HG03045 (cell line): ENCODE results near the gene COA3.

ENCODE experiments used
- ATAC-seq: cut with Tn5 transposase; IDR thresholded peaks from one replicate; pipeline ENCODE4 v1.9.1; 2021; ENCODE audit warnings: mild to moderate bottlenecking, moderate library complexity; ENCODE audit not compliant: unreplicated experiment

The COA3 gene

DNA sequence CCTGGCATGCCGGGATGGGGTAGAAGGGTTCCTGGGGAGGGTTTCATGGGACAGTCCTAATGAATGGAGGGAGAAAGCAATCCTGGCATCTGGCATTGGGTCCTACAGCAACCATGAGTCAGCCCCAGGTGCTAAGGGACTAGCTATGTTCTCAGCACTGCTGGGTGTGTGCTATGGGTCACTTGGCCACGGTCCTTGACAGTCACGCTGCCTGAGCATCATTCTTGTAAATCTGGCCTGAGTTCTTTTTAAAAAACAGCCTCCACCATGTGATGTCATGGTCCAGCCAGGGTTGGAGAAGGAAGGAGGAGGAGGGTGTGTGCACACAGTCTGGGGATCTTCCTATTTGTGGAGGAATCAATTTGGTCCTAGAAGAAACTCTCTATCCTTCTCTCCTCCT lies 43.7 kb downstream of the COA3 start:
- ATAC-seq = no peak

- ATAC-seq = no peak
Measured at GRCh38 chr17:42751628-42752027, 46.9 kb downstream of the COA3 start.

DNA sequence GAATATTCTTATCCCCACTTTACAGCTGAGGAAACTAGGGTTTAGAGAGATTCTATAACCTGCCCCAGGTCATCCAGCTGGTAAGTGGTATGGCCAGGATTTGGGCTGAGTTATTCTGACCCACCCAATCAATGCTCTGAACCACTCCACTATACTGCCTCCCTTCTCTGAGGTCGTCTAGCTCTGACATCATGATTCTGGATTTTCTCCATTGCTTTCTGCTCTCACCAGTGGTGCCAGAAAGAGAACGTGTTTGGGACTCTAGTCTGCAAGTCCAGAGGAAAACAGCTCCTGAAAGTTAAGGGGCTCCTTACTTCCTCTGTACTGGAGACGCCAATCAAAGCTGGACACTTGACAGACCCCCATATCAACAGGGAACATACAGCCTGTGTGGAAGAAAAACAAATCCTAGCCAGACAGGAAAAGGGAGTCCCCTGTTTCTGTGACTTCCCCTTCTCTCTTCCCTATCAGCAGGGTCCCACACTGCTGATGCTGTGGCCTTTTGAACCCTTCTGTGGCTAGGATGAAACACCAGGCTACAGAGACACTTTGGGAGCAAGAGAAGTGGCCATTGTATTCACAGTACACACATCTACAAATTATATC lies 47.7 kb downstream of the COA3 start:
- ATAC-seq = no peak

GRCh38 chr17:42748908-42749798 lies 49.4 kb downstream of the COA3 start:
- ATAC-seq = no peak

GRCh38 chr17:42748202-42748907 lies 50.1 kb downstream of the COA3 start:
- ATAC-seq = no peak
